K562 (cell line): Measurements from ENCODE around the gene ADAM30. TPM values are rescaled to one million over a fixed set of nuclear protein-coding genes. Genes with fewer than 3 reads are reported as not detected.

Experiments
- ATAC-seq: fragments of 200-7000 bp; cut with Tn5 transposase; 3 replicates; pipeline ENCODE4 v1.9.1; 2020; ENCODE audit warnings: moderate library complexity
- BruUV-seq: library from RNA; stranded (reverse); fragments of 400-500 nt; replicated peaks from 2 replicates; lab custom pipeline; 2021; lab: Mats Ljungman, UMichigan
- CTCF ChIA-PET: fragments of 300-600 bp; formaldehyde crosslinking; extraction: SDS; loops from one replicate; lab custom pipeline; 2021; ENCODE audit warnings: low intra/inter-chr PET ratio; lab: Yijun Ruan, JAX
- POLR2A ChIA-PET: fragments of 300-600, 350-650 bp; sonication (Branson Sonifier 250); formaldehyde crosslinking; extraction: SDS; loops from one replicate; lab custom pipeline; 2021; ENCODE audit warnings: antibody characterized with exemption, inconsistent platforms; lab: Yijun Ruan, JAX
- DNase-seq, 4 experiments: peaks; one replicate each; pipeline versions ENCODE4 v3.0.0 to v3.0.0-alpha.2; 2011 to 2018; ENCODE audit warnings: low spot score in 3 of 4, mixed read lengths in 3 of 4; ENCODE audit errors: extremely low read depth in 1 of 4
- FAIRE-seq: peaks from 2 replicates; lab custom pipeline; 2011; peaks lifted over from hg19 to GRCh38; lab: Jason Lieb, UNC
- H2AFZ ChIP-seq: 2 replicates; pipeline ENCODE4 v1.6.0; 2011; ENCODE audit warnings: low read depth, low read length, control low read depth, inconsistent platforms
- H3K27ac ChIP-seq: fragments of 200-600 bp; 3 replicates; pipeline ENCODE4 v1.8.0; 2011; ENCODE audit warnings: low read depth, mild to moderate bottlenecking, control low read depth, inconsistent platforms, low read length, moderate library complexity, mixed read lengths; ENCODE audit errors: extremely low read depth
- H3K27me3 ChIP-seq, 2 experiments: fragments of 300-600 bp in 1 of 2; 2 replicates in 1 of 2; 3 replicates in 1 of 2; pipeline versions ENCODE4 v1.6.0 to v1.8.0; 2011; ENCODE audit warnings: inconsistent platforms in 2 of 2, low read length in 2 of 2, mild to moderate bottlenecking in 1 of 2, mixed read lengths in 1 of 2, moderate library complexity in 1 of 2; ENCODE audit not compliant: control insufficient read depth in 2 of 2, insufficient read depth in 2 of 2
- H3K36me3 ChIP-seq: fragments of 300-600 bp; 3 replicates; pipeline ENCODE4 v1.8.0; 2011; ENCODE audit warnings: mild to moderate bottlenecking, low read length, inconsistent platforms; ENCODE audit not compliant: control insufficient read depth, insufficient read depth
- H3K4me1 ChIP-seq, 2 experiments: fragments of 200-600 bp in 1 of 2; replicated peaks in 1 of 2; 2 replicates in 1 of 2; 3 replicates in 1 of 2; pipeline versions ENCODE4 v1.5.1 to v1.8.0; 2011; ENCODE audit warnings: inconsistent platforms in 2 of 2, low read length in 2 of 2, mild to moderate bottlenecking in 1 of 2, mixed read lengths in 1 of 2, moderate library complexity in 1 of 2; ENCODE audit not compliant: control insufficient read depth in 2 of 2, insufficient read depth in 2 of 2
- H3K4me2 ChIP-seq: 2 replicates; pipeline ENCODE4 v1.6.1; 2011; ENCODE audit warnings: low read length, control low read depth, inconsistent platforms, mixed read lengths; ENCODE audit not compliant: insufficient read depth
- H3K4me3 ChIP-seq: fragments of 200-600 bp; sonication (generic), shearing (Covaris generic); 2 replicates; pipeline ENCODE4 v1.5.1; 2016; ENCODE audit warnings: control low read depth, inconsistent platforms
- H3K79me2 ChIP-seq: fragments of 200-600 bp; 3 replicates; pipeline ENCODE4 v1.8.0; 2011; ENCODE audit warnings: low read length, inconsistent platforms; ENCODE audit not compliant: control insufficient read depth, insufficient read depth
- H3K9ac ChIP-seq, 2 experiments: 2 replicates each; pipeline versions ENCODE4 v1.6.0 to v1.6.1; 2011; ENCODE audit warnings: low read depth in 2 of 2, low read length in 2 of 2, control low read depth in 1 of 2, inconsistent platforms in 1 of 2, mild to moderate bottlenecking in 1 of 2, mixed read lengths in 1 of 2; ENCODE audit not compliant: insufficient read depth in 1 of 2
- H3K9me1 ChIP-seq: one replicate; pipeline ENCODE4 v1.6.0; 2011; ENCODE audit warnings: inconsistent platforms, mild to moderate bottlenecking, low read length, moderate library complexity; ENCODE audit not compliant: control insufficient read depth, insufficient read depth
- H3K9me3 ChIP-seq: replicated peaks from 2 replicates; pipeline ENCODE4 v1.5.1; 2011; ENCODE audit warnings: low read depth, low read length, inconsistent platforms; ENCODE audit not compliant: control insufficient read depth, insufficient read depth
- H4K20me1 ChIP-seq: replicated peaks from 2 replicates; pipeline ENCODE4 v1.6.1; 2011; ENCODE audit warnings: low read length, inconsistent platforms, mixed read lengths; ENCODE audit not compliant: control insufficient read depth, insufficient read depth
- E2F5 ChIP-seq: sonication (generic); formaldehyde crosslinking; IDR thresholded peaks from 2 replicates; pipeline ENCODE4 v1.8.0; 2022; ENCODE audit warnings: mild to moderate bottlenecking, missing genetic modification reagents
- GABPA ChIP-seq: fragments of 200-800 bp; sonication (Bioruptor generic); conservative IDR thresholded peaks from 2 replicates; pipeline ENCODE4 v1.6.1; 2016; ENCODE audit warnings: low read depth, missing genetic modification characterization, missing compliant biosample characterization
- GATAD2A ChIP-seq: fragments of 450-650 bp; IDR thresholded peaks from 2 replicates; pipeline ENCODE4 v1.6.1; 2017
- JUND ChIP-seq, 2 experiments: IDR thresholded peaks; 2 replicates in 1 of 2; 3 replicates in 1 of 2; pipeline ENCODE4 v1.6.1; 2011; ENCODE audit warnings: borderline replicate concordance in 2 of 2, low read depth in 2 of 2, low read length in 2 of 2, improper control_type of control experiment in 1 of 2, missing biosample characterization in 1 of 2, missing genetic modification characterization in 1 of 2, missing genetic modification reagents in 1 of 2
- KLF1 ChIP-seq: fragments of 450-650 bp; IDR thresholded peaks from 2 replicates; pipeline ENCODE4 v1.6.1; 2016; ENCODE audit warnings: missing genetic modification characterization, missing compliant biosample characterization
- THAP7 ChIP-seq: fragments of 250-450 bp; sonication (Bioruptor Pico); IDR thresholded peaks from 2 replicates; pipeline ENCODE4 v1.5.0; 2021
- THRB ChIP-seq: fragments of 450-650 bp; formaldehyde crosslinking; conservative IDR thresholded peaks from 2 replicates; pipeline ENCODE4 v1.4.0; 2022; ENCODE audit warnings: mild to moderate bottlenecking, missing genetic modification characterization
- ZNF609 ChIP-seq: sonication (generic); formaldehyde crosslinking; IDR thresholded peaks from 2 replicates; pipeline ENCODE4 v1.8.1; 2023; ENCODE audit warnings: missing genetic modification reagents, mild to moderate bottlenecking, borderline replicate concordance
- WGBS: fragments of 100-300 bp; shearing (Covaris generic); methylation state at CpG from one replicate; pipeline ENCODE4 v1.1.6; 2016; ENCODE audit warnings: low coverage, mixed read lengths; ENCODE audit not compliant: insufficient coverage; ENCODE audit errors: missing lambda C conversion rate; 5-methylcytosine and 5-hydroxymethylcytosine counted together
- in situ Hi-C: fragments of 300-500 bp; cut with MboI; formaldehyde crosslinking; loops from 4 replicates; pipeline ENCODE4 v1.15.0; 2018; ENCODE audit warnings: inconsistent platforms, mixed read lengths
- intact Hi-C: fragments of 100-400 bp; cut with micrococcal nuclease; formaldehyde crosslinking; loops from 2 replicates; pipeline ENCODE4 v1.14.2; 2022
- polyA plus RNA-seq, 8 experiments: library from polyadenylated mRNA; depleted of rRNA in 4 of 8; stranded (reverse) in 5 of 8; unstranded in 3 of 8; fragments of >200 nt; fragmentation: Nextera tagmentation in 2 of 8; fragmentation: Illumina TruSeq in 1 of 8; extraction: Ambion mirVana in 2 of 8; extraction: Trizol in 1 of 8; gene quantifications; 2 replicates each; pipeline versions ENCODE4 v1.2.1 to v1.2.3, GENCODE V29; 2011 to 2014; ENCODE audit warnings: inconsistent platforms in 1 of 8, missing spikeins in 1 of 8
- total RNA-seq, 7 experiments: library from RNA; depleted of rRNA in 6 of 7; stranded (reverse); fragments of >200 nt in 6 of 7; fragmentation: Illumina TruSeq in 2 of 7; extraction: Trizol in 2 of 7; gene quantifications; 2 replicates each; pipeline versions ENCODE4 v1.2.1 to v1.2.3, GENCODE V29; 2011 to 2021; ENCODE audit warnings: low replicate concordance in 1 of 7

Gene ADAM30
- total and polyA plus RNA-seq, 9 of the 15 experiments (the other 6 are each of a cell fraction or from before 2014, with no cell fraction given) = not detected

- intact Hi-C loops = no loop called here
- CTCF ChIA-PET = no interaction called here
Observed at GRCh38 chr1:119891386-119891785, 4.9 kb downstream of the ADAM30 start.

More at GRCh38 chr1:119891386-119891785, 4.9 kb downstream of the ADAM30 start:
- ATAC-seq = no peak
- WGBS = 0% methylated on average over 1 of the region's 1 CpG
- in situ Hi-C loops = no loop called here
- Histone ChIP-seq H3K79me2 (no peaks in the 10 kb centered on the region), H3K27ac (no peak overlapping the region), H3K4me1 (peaks cover 0 to 3% of the 10 kb centered on the region in 2 experiments; a peak in 1 of 5 replicates), H3K9ac (no peak overlapping the region), H3K4me3 (no peak overlapping the region), H4K20me1 (no peaks in the 10 kb centered on the region), H2AFZ (no peak overlapping the region), H3K27me3 (peaks cover 21 to 26% of the 10 kb centered on the region in 2 experiments; a peak in 4 of 5 replicates), H3K9me1 (no peaks in the 10 kb centered on the region), H3K4me2 (no peak overlapping the region), H3K36me3 (no peaks in the 10 kb centered on the region), H3K9me3 (no peaks in the 10 kb centered on the region)
- no peak for DNase-seq
- no peak for FAIRE-seq
- TF ChIP-seq GATAD2A (no peak), THRB (no peak), THAP7 (CRISPR knock-in tag) (no peak), GABPA (no peak), JUND (IDR thresholded peaks at IDR 0.05; ENCODE audit: borderline replicate concordance, low read depth, low read length) (no peak), JUND (tag; IDR thresholded peaks at IDR 0.05; ENCODE audit: borderline replicate concordance, low read depth, low read length) (no peak), KLF1 (tag) (no peak), ZNF609 (CRISPR knock-in tag) (no peak), E2F5 (no peak)
- BruUV-seq = no TSS peak
- POLR2A ChIA-PET = no interaction called here
